IPS-NIHi7 (cell line): ENCODE results near the gene CRELD1.

Experiments
- DNase-seq: peaks from one replicate; pipeline ENCODE4 v3.0.0; 2012; ENCODE audit warnings: mixed read lengths; ENCODE audit errors: extremely low spot score

The CRELD1 gene

GRCh38 chr3:9955611-9956352, 22.1 kb downstream of the CRELD1 start:
- DNase-seq = no peak

- DNase-seq = no peak
Measured at GRCh38 chr3:9957214-9957613, 23.6 kb downstream of the CRELD1 start.

GRCh38 chr3:9965200-9965875, 31.7 kb downstream of the CRELD1 start:
- DNase-seq = no peak

- no peak for DNase-seq
Measured at GRCh38 chr3:9966841-9967240, 33.2 kb downstream of the CRELD1 start.

- no peak for DNase-seq
Measured at GRCh38 chr3:9969632-9970019, 36.0 kb downstream of the CRELD1 start.

- DNase-seq = no peak
Measured at GRCh38 chr3:9970020-9970652, 36.5 kb downstream of the CRELD1 start.

GRCh38 chr3:9976721-9977709, 43.4 kb downstream of the CRELD1 start:
- peak; percentile 22 for DNase-seq

GRCh38 chr3:9978710-9979305, 45.2 kb downstream of the CRELD1 start:
- no peak for DNase-seq

- DNase-seq = no peak
Measured at GRCh38 chr3:9980251-9980650, 46.6 kb downstream of the CRELD1 start.

GRCh38 chr3:9986230-9986725, 52.6 kb downstream of the CRELD1 start:
- DNase-seq = no peak

GRCh38 chr3:9994086-9994844, 60.6 kb downstream of the CRELD1 start:
- no peak for DNase-seq
